K562 (cell line): Measurements from ENCODE around the gene GIMAP6. TPM values are rescaled to one million over a fixed set of nuclear protein-coding genes. Genes with fewer than 3 reads are reported as not detected.

Source experiments
- FOXA3 ChIP-seq, 2 experiments: fragments of 450-650 bp in 1 of 2; sonication (generic) in 1 of 2; formaldehyde crosslinking; IDR thresholded peaks in 1 of 2; conservative IDR thresholded peaks in 1 of 2; 2 replicates each; pipeline versions ENCODE4 v1.4.0 to v1.8.0; 2020 to 2022; ENCODE audit warnings: mild to moderate bottlenecking in 2 of 2, missing genetic modification reagents in 1 of 2
- HDAC3 ChIP-seq: fragments of 450-650 bp; IDR thresholded peaks from 2 replicates; pipeline ENCODE4 v1.6.1; 2018; ENCODE audit warnings: borderline replicate concordance, mild to moderate bottlenecking, moderate library complexity; ENCODE audit not compliant: partially characterized antibody
- HDAC8 ChIP-seq: fragments of 450-650 bp; IDR thresholded peaks from 2 replicates; pipeline ENCODE4 v1.6.1; 2016; ENCODE audit warnings: mild to moderate bottlenecking, missing genetic modification characterization, moderate library complexity, missing compliant biosample characterization
- NEUROD1 ChIP-seq: fragments of 150-350 bp; IDR thresholded peaks from 2 replicates; pipeline ENCODE4 v1.6.1; 2014; ENCODE audit warnings: borderline replicate concordance, low read length, low read depth; ENCODE audit not compliant: partially characterized antibody
- SAFB2 ChIP-seq: fragments of 200-400 bp; formaldehyde crosslinking; IDR thresholded peaks from 2 replicates; pipeline ENCODE4 v1.6.1; 2018; ENCODE audit warnings: borderline replicate concordance, low read length, low read depth, moderate library complexity; ENCODE audit not compliant: severe bottlenecking
- SLC30A9 ChIP-seq: fragments of 250-450 bp; sonication (Bioruptor Pico); IDR thresholded peaks from 2 replicates; pipeline ENCODE4 v1.8.0; 2022; ENCODE audit warnings: mild to moderate bottlenecking, moderate library complexity
- TAF1 ChIP-seq: IDR thresholded peaks from 2 replicates; pipeline ENCODE4 v1.6.1; 2011; ENCODE audit warnings: mild to moderate bottlenecking, low read length, moderate library complexity; ENCODE audit not compliant: insufficient read depth, control insufficient read depth, severe bottlenecking; ENCODE audit errors: extremely low read depth
- U2AF2 ChIP-seq: fragments of 200-400 bp; formaldehyde crosslinking; optimal IDR thresholded peaks from 2 replicates; pipeline ENCODE3; 2017; ENCODE audit warnings: low read depth, mild to moderate bottlenecking, low read length
- polyA plus RNA-seq, 8 experiments: library from polyadenylated mRNA; depleted of rRNA in 4 of 8; stranded (reverse) in 5 of 8; unstranded in 3 of 8; fragments of >200 nt; fragmentation: Nextera tagmentation in 2 of 8; fragmentation: Illumina TruSeq in 1 of 8; extraction: Ambion mirVana in 2 of 8; extraction: Trizol in 1 of 8; gene quantifications; 2 replicates each; pipeline versions ENCODE4 v1.2.1 to v1.2.3, GENCODE V29; 2011 to 2014; ENCODE audit warnings: inconsistent platforms in 1 of 8, missing spikeins in 1 of 8
- total RNA-seq, 7 experiments: library from RNA; depleted of rRNA in 6 of 7; stranded (reverse); fragments of >200 nt in 6 of 7; fragmentation: Illumina TruSeq in 2 of 7; extraction: Trizol in 2 of 7; gene quantifications; 2 replicates each; pipeline versions ENCODE4 v1.2.1 to v1.2.3, GENCODE V29; 2011 to 2021; ENCODE audit warnings: low replicate concordance in 1 of 7
- TF ChIP-seq, protein P1 (sequence below): fragments of 450-650 bp; IDR thresholded peaks from 2 replicates; pipeline ENCODE4 v1.6.1; 2016; ENCODE audit warnings: low read depth

The GIMAP6 gene
- total and polyA plus RNA-seq, 9 of the 15 experiments (the other 6 are each of a cell fraction or from before 2014, with no cell fraction given) = 0.04 to 0.45 (median 0.18) TPM

DNA sequence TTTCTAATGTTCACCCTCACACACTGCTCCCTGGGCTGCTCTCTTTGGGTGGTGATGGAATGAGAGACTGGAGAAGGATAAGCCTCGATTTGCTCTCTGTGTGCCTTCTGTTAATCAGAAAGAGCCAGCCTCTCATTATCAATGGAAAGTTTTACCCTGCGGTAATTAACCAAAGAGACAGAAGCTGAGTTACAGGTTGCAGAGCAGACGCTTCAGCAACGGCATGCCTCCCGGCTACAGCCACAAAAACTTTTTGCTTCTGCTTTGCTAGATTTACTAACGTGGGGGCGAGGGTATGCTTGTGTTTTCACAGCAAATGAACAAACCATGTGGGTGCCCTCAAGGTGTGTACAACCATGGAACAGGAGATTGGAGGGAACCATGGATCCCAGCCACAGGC is 47.0 kb downstream of the GIMAP6 start (continued):
- TF ChIP-seq, protein P1, sequence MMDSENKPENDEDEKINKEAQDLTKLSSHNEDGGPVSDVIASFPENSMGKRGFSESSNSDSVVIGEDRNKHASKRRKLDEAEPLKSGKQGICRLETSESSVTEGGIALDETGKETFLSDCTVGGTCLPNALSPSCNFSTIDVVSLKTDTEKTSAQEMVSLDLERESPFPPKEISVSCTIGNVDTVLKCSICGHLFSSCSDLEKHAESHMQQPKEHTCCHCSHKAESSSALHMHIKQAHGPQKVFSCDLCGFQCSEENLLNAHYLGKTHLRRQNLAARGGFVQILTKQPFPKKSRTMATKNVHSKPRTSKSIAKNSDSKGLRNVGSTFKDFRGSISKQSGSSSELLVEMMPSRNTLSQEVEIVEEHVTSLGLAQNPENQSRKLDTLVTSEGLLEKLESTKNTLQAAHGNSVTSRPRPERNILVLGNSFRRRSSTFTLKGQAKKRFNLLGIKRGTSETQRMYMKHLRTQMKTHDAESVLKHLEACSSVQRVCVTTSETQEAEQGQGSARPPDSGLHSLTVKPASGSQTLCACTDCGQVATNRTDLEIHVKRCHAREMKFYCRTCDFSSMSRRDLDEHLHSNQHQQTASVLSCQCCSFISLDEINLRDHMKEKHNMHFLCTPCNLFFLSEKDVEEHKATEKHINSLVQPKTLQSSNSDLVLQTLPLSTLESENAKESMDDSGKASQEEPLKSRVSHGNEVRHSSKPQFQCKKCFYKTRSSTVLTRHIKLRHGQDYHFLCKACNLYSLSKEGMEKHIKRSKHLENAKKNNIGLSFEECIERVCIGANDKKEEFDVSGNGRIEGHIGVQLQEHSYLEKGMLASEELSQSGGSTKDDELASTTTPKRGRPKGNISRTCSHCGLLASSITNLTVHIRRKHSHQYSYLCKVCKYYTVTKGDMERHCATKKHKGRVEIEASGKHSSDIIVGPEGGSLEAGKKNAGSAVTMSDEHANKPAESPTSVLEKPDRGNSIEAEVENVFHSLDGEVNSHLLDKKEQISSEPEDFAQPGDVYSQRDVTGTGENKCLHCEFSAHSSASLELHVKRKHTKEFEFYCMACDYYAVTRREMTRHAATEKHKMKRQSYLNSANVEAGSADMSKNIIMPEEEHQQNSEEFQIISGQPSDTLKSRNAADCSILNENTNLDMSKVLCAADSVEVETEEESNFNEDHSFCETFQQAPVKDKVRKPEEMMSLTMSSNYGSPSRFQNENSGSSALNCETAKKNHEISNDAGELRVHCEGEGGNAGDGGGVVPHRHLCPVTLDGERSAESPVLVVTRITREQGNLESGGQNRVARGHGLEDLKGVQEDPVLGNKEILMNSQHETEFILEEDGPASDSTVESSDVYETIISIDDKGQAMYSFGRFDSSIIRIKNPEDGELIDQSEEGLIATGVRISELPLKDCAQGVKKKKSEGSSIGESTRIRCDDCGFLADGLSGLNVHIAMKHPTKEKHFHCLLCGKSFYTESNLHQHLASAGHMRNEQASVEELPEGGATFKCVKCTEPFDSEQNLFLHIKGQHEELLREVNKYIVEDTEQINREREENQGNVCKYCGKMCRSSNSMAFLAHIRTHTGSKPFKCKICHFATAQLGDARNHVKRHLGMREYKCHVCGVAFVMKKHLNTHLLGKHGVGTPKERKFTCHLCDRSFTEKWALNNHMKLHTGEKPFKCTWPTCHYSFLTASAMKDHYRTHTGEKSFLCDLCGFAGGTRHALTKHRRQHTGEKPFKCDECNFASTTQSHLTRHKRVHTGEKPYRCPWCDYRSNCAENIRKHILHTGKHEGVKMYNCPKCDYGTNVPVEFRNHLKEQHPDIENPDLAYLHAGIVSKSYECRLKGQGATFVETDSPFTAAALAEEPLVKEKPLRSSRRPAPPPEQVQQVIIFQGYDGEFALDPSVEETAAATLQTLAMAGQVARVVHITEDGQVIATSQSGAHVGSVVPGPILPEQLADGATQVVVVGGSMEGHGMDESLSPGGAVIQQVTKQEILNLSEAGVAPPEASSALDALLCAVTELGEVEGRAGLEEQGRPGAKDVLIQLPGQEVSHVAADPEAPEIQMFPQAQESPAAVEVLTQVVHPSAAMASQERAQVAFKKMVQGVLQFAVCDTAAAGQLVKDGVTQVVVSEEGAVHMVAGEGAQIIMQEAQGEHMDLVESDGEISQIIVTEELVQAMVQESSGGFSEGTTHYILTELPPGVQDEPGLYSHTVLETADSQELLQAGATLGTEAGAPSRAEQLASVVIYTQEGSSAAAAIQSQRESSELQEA = no peak
- TF ChIP-seq HDAC3 = no peak
- no peak for TF ChIP-seq HDAC8 (tag)
- TF ChIP-seq NEUROD1 = no peak
- TF ChIP-seq SLC30A9 (CRISPR knock-in tag) = no peak
- no peak for TF ChIP-seq U2AF2
- TF ChIP-seq TAF1 = no peak
- no peak for TF ChIP-seq FOXA3 (CRISPR knock-in tag; conservative IDR thresholded peaks at IDR 0.05 in 1 of 2, IDR thresholded peaks at IDR 0.05 in 1 of 2)
- no peak for TF ChIP-seq SAFB2
- TF ChIP-seq, all 486 proteins: peak for 0
